GM08714 (cell line): ENCODE results near the gene MCF2L2.
A peak's percentile ranks its signal among the peaks of the same experiment; 100 is the strongest.
"Not testable (repeated sequence)": the region's sequence is repeated elsewhere in the genome, so short reads cannot be mapped to it uniquely, and the experiment has no call there.

Experiments used
- H3K4me3 ChIP-seq: fragments of 200-500 bp; sonication (Bioruptor generic); 2 replicates; pipeline ENCODE4 v1.5.1; 2014; ENCODE audit warnings: mild to moderate bottlenecking, low read length, inconsistent platforms
- ZNF274 ChIP-seq: IDR thresholded peaks from 2 replicates; pipeline ENCODE4 v1.6.1; 2012; ENCODE audit warnings: mild to moderate bottlenecking, low read depth, low read length

Gene MCF2L2

GRCh38 chr3:183454064-183454463 is 25.6 kb upstream of the MCF2L2 start:
- H3K4me3 ChIP-seq, result no peak overlapping the region
- TF ChIP-seq ZNF274, result no peak

GRCh38 chr3:183449791-183450190 is 21.4 kb upstream of the MCF2L2 start:
- H3K4me3 ChIP-seq, result no peak overlapping the region
- no peak for TF ChIP-seq ZNF274

GRCh38 chr3:183449391-183449790 is 21.0 kb upstream of the MCF2L2 start:
- TF ChIP-seq ZNF274, result no peak
- no peak overlapping the region for H3K4me3 ChIP-seq

DNA sequence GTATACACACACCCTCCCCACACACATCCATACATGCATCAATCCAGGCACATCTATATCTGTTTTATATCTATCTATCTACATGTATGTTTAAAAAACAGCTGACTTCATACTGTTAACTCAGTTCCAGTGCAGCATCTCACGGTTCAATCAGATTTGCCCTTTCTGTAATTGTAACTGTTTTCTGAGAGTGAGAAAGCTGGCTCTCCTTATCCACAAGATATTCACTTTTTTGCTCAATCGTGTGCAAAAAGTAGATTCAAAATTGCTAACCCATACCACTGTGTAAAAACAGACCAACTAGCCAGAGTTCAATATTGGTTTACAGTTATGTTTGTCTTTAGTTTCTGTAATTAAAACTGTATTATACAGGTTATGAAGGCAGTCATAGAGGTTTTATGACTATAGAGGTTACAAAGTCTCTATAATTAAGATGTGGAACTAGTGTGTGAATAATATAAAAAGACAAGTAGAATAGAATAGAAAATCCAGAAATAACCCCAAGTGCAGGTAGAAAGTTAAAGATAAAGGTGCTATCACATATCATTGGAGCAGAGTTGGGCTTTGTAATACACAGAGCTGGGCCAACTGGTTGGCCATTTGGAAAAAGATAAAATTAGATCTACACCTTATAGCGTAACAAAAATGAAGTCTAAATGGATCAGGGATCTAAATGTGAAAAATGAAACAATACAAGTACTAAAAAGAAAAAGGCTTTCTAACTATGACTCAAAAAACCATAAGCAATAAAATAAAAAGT is 20.1 kb upstream of the MCF2L2 start:
- no peak for TF ChIP-seq ZNF274

GRCh38 chr3:183447206-183448001 is 19.0 kb upstream of the MCF2L2 start:
- no peak for TF ChIP-seq ZNF274

More for the DNA sequence above, 20.1 kb upstream of the MCF2L2 start:
- H3K4me3 ChIP-seq, result peak overlapping the region; percentile 63; the same call in 1 of the 2 replicates

GRCh38 chr3:183446838-183447205 is 18.4 kb upstream of the MCF2L2 start:
- TF ChIP-seq ZNF274, result no peak
- H3K4me3 ChIP-seq, result peak overlapping the region; percentile 63

More at GRCh38 chr3:183447206-183448001, 19.0 kb upstream of the MCF2L2 start:
- H3K4me3 ChIP-seq, result peak overlapping the region; percentile 63

DNA sequence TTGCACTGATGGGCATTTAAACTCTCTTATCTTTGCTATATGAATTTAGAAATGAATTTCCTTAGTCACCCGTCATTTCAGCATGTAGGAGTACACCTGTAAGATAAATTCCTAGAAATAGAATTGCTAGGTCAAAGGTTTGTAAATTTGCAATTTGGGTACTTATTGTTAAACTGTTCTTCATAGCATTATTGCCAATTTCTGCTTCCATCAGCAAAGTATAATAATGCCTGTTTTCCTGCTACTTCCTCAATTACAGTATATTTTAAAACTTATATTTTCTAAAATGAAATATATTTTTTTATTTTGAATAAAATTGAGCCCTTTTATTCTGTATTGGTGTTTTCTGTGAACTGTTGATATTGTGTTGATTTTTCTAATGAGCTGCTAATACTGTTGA is 16.3 kb upstream of the MCF2L2 start:
- no peak overlapping the region for H3K4me3 ChIP-seq
- no peak for TF ChIP-seq ZNF274

DNA sequence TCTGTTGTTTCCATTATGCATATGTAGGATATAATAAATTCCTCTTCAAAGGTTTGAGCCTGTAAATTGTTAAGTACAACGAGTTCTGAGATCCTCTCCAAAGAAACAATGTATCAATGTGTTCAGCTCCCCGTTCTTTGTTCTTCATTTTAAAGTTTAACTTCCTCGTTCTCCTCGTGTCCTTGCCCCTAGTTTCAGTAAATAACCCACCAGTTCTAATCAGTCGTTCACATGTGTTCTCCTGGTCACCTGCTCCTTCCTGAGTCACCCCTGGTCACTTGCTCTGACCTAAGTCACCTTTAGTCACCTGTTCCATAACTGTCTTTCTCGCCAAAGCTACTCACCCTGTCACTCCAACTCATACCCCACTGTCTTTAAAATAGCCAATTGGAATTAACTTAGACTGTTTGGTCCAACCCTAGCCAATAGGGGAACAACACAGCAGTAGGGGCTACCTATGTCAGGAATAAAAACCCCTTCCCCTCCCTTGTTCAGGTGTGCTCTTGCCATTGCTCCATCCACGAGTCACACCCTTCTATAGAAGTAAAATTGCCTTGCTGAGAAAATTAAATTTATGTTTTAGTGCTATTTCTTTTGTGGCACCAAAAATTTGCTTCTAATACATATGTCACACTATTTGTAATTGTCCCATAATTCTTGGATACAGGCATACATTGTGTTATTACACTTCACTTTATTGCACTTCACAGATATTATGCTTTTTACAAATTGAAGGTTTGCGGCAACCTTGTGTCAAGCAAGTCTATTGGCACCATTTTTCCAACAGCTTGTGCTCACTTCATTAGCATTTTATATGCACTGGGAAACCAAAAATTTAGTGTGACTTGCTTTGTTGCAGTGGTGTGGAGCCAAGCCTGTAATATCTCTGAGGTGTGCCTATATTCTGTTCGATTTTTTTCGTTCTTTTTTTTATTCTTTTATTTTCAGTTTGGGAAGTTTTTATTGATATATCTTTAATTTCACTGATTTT is 15.3 kb upstream of the MCF2L2 start:
- TF ChIP-seq ZNF274, result no peak
- no peak overlapping the region for H3K4me3 ChIP-seq

DNA sequence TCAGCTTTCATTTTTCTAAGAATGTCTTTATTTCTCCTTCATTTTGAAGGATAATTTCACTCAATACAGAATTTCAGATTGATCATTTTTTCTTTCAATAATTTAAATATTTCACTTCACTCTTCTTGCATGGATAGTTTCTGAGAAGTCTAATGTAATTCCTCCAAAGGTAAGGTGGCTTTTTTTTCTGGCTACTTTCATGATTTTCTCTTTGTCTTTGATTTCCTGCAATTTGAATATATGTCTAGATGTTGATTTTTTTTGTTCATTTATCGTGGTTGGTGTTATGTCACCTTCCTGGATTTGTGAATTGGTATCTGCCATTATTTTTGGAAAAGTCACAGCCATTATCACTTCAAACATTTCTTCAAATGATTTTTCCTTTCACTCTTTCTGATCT is 14.6 kb upstream of the MCF2L2 start:
- H3K4me3 ChIP-seq, result no peak overlapping the region
- TF ChIP-seq ZNF274, result no peak

GRCh38 chr3:183440521-183440920 is 12.1 kb upstream of the MCF2L2 start:
- H3K4me3 ChIP-seq, result not testable (repeated sequence)

GRCh38 chr3:183439515-183439914 is 11.1 kb upstream of the MCF2L2 start:
- no peak for TF ChIP-seq ZNF274
- H3K4me3 ChIP-seq, result no peak overlapping the region

DNA sequence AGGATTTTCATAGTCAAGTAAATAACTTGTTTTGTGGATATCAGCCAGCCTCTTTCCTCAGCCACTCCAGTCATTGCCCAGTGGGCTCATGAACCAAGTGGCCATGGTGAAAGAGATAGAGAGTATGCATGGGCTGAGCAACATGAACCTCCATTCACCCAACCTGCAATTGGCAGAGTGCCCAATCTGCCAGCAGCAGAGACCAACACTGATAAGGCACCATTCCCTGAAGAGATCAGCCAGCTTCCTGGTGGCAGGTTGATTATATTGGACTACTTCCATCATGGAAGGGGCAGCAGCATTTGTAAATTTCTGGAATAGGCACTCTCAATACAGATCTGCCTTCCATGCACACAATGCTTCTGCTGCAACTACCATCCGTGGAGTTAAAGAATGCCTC is 10.3 kb upstream of the MCF2L2 start:
- TF ChIP-seq ZNF274, result no peak
- H3K4me3 ChIP-seq, result no peak overlapping the region

DNA sequence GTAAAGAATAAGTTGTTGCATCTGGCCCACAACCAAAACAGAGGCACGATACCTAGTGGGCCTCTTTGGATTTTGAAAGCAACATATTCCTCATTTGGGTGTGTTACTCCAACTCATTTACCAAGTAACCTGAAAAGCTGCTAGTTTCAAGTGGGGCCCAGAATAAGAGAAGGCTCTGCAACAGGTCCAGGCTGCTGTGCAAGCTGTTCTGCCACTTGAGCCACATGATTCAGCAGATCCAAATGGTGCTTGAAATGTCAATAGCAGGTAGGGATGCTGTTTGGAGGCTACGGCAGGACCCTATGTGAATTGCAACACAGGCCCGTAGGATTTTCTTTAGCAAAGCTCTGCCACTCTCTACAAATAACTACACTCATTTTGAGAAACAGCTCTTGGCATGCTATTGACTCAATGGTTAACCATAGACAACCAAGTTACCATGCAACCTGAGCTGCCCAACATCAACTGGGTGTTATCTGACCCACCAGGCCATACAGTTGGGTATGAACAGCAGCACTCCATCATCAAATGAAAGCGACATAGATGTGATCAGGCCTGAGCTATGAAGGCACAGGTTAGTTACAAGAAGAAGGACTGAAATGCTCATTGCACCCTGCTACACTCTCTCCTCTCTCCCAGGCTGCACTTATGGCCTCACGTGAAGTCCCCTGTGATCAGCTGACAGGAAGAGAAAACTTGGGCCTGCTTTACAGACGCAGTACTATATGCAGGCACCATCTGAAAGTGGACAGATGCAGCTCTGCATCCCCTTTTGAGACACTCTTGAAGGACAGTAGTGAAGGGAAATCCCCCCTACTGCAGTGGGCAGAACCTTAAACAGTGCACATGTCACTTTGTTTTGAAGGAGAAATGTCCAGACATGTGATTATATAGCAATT is 9.5 kb upstream of the MCF2L2 start:
- TF ChIP-seq ZNF274, result no peak
- no peak overlapping the region for H3K4me3 ChIP-seq
